NK-92 (cell line): ENCODE data around the gene DGKG.

Source experiments
- DNase-seq: peaks from one replicate; lab custom pipeline; 2025; ENCODE audit not compliant: unreplicated experiment; lab: John Stamatoyannopoulos, UW

DGKG gene

GRCh38 chr3:186280737-186281136 is 81.3 kb downstream of the DGKG start:
- DNase-seq, result no peak

GRCh38 chr3:186277268-186277909 is 84.6 kb downstream of the DGKG start:
- DNase-seq, result no peak

GRCh38 chr3:186275436-186275835 is 86.6 kb downstream of the DGKG start:
- no peak for DNase-seq

DNA sequence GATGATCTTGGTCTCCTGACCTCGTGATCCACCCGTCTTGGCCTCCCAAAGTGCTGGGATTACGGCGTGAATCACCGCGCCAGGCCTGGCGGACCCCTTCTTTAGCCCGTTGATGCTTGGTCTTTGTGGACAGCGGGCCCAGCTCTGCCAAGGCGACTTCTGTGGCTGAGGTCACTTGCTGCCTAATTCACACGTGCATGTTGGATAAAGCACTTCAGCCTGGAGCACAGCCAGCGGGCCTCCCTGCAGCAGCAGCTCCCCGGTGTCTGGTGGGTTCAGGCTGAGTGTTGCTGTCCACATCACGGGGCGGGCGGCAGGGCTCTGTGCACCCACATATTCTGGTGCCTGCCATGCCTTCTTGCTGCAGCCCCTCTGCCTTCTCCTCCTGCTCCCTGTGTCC is 88.4 kb downstream of the DGKG start:
- no peak for DNase-seq

DNA sequence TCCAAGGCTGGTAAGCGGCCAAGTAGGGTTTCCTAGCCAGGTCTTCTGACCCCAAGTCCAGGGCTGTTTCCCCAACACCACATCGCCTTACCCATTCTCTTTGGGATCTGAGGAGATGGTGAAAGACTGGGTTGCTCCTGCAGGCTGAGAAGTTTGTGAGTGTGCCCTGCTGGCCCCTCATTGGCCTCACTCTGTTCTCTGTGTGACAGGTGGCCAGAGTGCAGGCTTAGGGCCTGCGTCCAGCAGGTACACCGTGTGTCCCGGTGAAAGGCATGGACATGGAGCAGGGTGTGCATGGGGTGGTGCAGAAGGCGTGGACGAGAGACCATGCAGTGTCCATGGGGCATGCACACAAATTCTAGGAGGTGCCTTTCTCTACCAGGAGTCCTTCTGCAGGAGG is 91.3 kb downstream of the DGKG start:
- DNase-seq, result no peak

DNA sequence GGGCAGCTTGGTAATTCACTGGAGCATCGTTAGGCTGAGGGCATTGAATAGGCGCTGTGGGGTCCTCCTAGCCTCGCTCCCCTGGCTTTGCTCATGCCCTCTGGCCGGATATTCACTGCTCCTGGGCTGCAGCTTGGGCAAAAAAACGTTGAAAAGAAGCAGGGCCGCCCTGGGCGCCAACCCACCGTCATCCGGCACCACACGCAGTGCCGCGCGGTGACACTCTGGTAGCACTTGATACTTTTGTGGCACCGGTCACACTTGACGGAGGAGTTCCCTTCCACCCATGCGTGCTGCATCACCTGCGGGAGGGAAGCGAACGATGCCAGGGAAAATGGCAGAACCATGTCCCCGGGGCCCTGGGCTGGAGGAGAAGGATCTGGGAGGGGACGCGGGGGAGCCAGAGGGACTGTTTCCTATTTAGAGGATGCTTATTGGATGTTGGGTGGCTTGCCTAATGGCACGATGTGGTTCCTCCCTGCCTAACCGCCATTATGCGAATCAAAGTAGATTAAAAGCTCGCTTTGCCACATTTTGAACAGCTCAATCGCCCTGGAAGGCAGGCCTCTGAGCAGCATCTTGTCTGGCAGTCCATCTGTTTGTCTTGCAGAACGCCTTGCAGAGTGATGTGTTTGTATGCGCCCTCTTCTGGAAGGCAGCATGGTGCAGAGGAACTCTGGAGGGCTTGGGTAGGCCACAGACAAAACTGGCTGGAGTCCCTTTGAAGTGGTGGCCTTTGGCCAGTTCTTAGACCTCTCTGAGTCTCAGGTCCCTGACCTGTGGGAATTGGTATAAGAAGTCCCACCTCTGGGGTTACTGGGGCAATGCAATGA is 93.2 kb downstream of the DGKG start:
- DNase-seq, result no peak

DNA sequence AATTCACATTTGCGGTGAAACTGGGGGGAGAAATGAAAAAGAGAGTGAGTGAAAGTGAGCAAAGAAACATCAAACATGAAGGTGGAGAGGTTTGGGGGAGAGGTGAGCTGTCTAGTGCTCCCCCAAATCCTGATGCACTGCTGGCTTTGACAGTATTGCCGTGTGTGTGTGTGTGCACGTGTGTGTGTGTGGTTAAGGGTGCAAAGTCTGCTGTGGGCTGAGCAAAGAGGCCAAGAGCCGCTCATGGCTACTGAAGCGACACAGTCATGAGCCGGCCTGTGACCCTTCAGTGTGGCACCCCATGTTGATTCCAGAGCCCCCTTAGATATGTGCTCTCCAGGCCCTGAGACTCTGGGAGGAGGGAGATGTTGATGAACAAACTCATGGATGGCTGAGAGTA is 94.3 kb downstream of the DGKG start:
- DNase-seq, result no peak

- DNase-seq, result no peak
Observed at GRCh38 chr3:186264608-186265400, 97.2 kb downstream of the DGKG start.

GRCh38 chr3:186261638-186262037 is 100.4 kb downstream of the DGKG start:
- DNase-seq, result no peak

DNA sequence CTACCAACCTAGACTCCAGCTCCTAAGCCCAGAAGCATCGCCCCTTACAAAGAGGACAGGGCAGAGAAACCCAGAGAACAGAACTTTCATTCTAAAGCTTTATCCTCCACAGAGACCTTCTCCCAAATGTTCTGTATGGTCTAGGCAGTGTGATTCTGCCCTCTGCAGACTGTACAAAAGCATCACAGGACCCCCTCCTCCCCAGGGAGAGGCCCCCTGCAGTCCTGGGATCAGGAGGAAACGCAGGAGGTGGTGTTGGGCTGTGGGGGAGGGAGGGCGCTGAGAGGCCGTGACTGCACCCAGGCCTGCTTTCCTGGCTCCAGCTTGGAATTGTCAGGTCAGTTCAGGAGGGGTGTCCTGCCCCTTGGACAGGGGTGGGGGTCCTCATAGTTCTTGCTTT is 101.3 kb downstream of the DGKG start:
- DNase-seq, result no peak

DNA sequence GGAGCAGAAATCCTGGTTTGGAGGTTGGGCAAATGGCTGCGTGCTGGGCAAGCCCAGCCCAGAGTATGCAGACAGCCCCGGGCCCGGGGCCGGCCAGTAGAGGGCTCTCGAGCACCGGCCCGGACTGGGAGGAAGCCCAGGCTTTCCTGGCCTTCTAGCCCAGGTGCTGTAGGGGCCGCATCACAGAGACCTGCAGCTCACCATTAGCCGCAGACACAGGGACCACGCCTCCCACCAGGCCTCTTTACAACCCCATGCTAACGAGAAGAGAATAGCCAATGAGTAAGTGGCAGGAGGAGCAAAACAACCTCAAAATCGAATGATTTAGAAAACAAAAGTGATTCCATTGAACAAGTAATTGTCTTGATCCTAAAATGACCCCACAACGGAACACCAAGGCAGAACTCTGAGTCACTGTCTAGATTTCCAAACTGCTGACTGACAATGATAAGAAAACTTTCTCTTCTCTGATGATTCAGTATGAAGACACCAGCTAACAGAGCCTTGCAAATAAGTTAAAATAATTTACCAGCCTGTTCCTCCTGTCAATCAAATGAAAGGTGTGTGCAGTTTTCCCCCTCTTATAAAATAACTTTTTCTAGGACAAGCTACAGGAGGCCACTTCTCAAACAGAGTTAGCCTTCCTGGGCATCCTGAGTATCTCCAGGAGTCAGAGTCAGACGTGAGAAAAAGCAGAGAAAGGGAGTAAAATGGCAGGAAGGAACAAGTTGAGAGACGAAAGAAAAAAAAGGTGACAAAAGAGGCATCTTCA is 102.2 kb downstream of the DGKG start:
- no peak for DNase-seq

- DNase-seq, result no peak
Observed at GRCh38 chr3:186258968-186259367, 103.1 kb downstream of the DGKG start.

DNA sequence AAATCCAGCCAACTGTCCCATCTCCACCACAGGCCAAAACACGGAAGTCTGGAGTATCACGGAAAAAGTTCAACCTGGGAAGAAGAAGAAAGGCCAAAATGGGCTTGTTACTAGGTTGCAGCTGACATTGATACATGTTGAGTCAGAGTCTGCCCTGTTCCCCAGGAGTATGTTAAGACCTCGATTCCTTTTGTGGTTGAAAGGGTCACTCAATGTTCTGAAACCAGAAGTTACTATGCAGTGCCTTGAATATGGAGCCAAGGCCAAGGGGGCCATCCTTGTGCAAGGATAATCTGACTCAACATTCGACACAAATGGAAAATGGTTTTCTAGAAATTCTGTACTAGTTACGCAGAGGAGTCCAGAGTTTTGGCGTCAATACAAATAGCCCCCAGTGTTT is 104.2 kb downstream of the DGKG start:
- DNase-seq, result no peak

GRCh38 chr3:186255703-186256331 is 106.2 kb downstream of the DGKG start:
- DNase-seq, result no peak

GRCh38 chr3:186254676-186255650 is 107.1 kb downstream of the DGKG start:
- DNase-seq, result no peak

GRCh38 chr3:186251948-186252619 is 110.0 kb downstream of the DGKG start:
- DNase-seq, result no peak

GRCh38 chr3:186248850-186249249 is 113.2 kb downstream of the DGKG start:
- no peak for DNase-seq

DNA sequence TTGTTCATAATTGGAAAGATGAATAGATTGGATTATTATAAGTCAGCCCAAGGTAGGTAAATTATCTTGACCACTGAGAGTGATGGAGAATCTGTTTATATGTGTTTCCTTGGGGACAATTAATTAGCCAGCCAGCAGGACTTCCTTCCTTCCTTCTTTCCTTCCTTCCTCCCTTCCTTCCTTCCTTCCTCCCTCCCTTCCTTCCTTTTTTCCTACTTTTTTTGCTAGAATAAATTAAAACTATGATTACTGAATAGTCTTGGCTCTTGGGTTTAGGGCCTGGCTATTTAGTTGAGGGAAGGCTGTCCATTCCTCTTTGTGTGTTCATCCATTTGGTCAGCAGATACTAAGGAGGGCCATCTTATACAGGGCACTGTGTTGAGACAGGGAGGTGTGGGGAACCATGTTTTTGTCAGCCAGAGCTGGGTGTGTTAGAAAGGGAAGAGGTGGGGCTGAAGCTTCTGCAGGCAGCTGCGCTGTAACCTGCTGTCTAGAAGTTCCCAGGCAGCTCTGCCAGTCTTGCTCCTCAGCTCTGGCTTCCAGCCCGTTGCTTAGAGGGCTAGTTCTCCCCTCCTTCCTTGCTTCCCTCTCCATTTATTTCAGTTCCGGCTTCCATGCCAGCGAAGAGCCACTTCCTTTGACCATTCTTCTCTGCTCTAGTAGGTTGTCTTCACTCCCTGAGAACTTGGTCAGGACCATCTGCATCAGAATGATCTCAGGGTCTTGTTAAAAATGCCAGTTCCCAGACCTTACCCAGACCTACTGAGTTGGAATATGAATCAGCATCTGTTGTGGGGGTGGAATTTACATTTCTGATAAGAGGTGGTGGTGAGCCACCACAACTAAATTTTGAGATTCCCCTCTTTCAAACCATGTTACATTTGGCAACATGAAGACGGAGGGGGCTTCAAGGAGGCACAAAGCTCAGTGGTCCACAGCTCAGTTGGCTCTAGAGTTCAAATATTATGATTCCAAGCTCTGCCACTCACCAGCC is 113.9 kb downstream of the DGKG start:
- DNase-seq, result no peak
